ENCODE results near the gene IMPACT. TPM values are rescaled to one million over a fixed set of nuclear protein-coding genes. Genes with fewer than 3 reads are reported as not detected.

Gene IMPACT
- total and polyA plus RNA-seq, 2 of the 8 experiments (the other 6 are each of a cell fraction or from before 2014, with no cell fraction given), result 31.1 to 44.6 TPM

GRCh38 chr18:24456549-24456948 is 30.1 kb downstream of the IMPACT start:
- H2BK20ac ChIP-seq (ENCODE audit: low read length), result no peak overlapping the region
- WGBS, 2 experiments (ENCODE audit: extremely low coverage in 1 of 2, insufficient coverage in 1 of 2, insufficient read length in 1 of 2, insufficient replicate concordance in 2 of 2, low coverage in 1 of 2, low lambda C conversion rate in 2 of 2, missing lambda C conversion rate in 1 of 2), result 91% methylated on average over 4 of the region's 4 CpGs; no CpG with 5 or more reads in 1 of the 2 experiments
- FAIRE-seq, result no peak
- no peaks in the 10 kb centered on the region for H3K79me2 ChIP-seq (ENCODE audit: control insufficient read depth in 1 of 2, insufficient read depth in 2 of 2, low read length in 2 of 2)
- H3K9me3 ChIP-seq (ENCODE audit: insufficient read depth in 2 of 2, low read depth in 1 of 2, low read length in 1 of 2), result no peaks in the 10 kb centered on the region
- TF ChIP-seq RBBP5 (IDR thresholded peaks at IDR 0.05; ENCODE audit: borderline replicate concordance, low read depth, low read length) (no peak), RAD21 (IDR thresholded peaks at IDR 0.05 in 1 of 2, conservative IDR thresholded peaks at IDR 0.05 in 1 of 2; ENCODE audit: low read depth in 2 of 2, low read length in 2 of 2) (no peak), CTBP2 (IDR thresholded peaks at IDR 0.05; ENCODE audit: borderline replicate concordance, insufficient read depth, insufficient read length, low read length) (no peak), NANOG (IDR thresholded peaks at IDR 0.05; ENCODE audit: insufficient read depth, low read depth, low read length, poor library complexity, severe bottlenecking) (no peak), NRF1 (IDR thresholded peaks at IDR 0.05; ENCODE audit: low read depth, low read length) (no peak), JUN (IDR thresholded peaks at IDR 0.05; ENCODE audit: low read depth, low read length) (no peak)
- H3K4ac ChIP-seq (replicated peaks; ENCODE audit: insufficient read length, low read depth, low read length), result no peak overlapping the region
- H3K9ac ChIP-seq (replicated peaks in 1 of 4; ENCODE audit: extremely low read depth in 1 of 4, low read depth in 3 of 4, low read length in 3 of 4), result no peak overlapping the region
- H3K23me2 ChIP-seq (ENCODE audit: low read depth, low read length), result no peaks in the 10 kb centered on the region
- no peak overlapping the region for H4K5ac ChIP-seq (ENCODE audit: insufficient read length, low read depth, low read length)
- H4K8ac ChIP-seq (ENCODE audit: extremely low read depth, insufficient read depth, low read length), result no peak overlapping the region
- CTCF ChIA-PET (ENCODE audit: partially characterized antibody), result no interaction called here
- no peaks in the 10 kb centered on the region for H3K4me1 ChIP-seq (replicated peaks in 1 of 4; ENCODE audit: control insufficient read depth in 3 of 4, insufficient read depth in 4 of 4, low read length in 3 of 4)
- H3K27me3 ChIP-seq (replicated peaks in 1 of 4; ENCODE audit: control insufficient read depth in 3 of 4, extremely low read depth in 1 of 4, insufficient read depth in 3 of 4, low read length in 3 of 4), result no peaks in the 10 kb centered on the region
- no peak overlapping the region for H3K56ac ChIP-seq (replicated peaks; ENCODE audit: insufficient read length, low read depth, low read length)
- H3K14ac ChIP-seq (ENCODE audit: insufficient read length), result no peak overlapping the region
- H2BK120ac ChIP-seq (replicated peaks; ENCODE audit: low read depth, low read length), result no peak overlapping the region
- DNase-seq (ENCODE audit: low read depth in 1 of 2, low spot score in 2 of 2), result no peak
- no peak overlapping the region for H3K27ac ChIP-seq (ENCODE audit: low read depth, low read length)
- H2BK12ac ChIP-seq (ENCODE audit: low read depth, low read length), result no peak overlapping the region
- H2AFZ ChIP-seq (ENCODE audit: low read length), result no peak overlapping the region
- POLR2A ChIA-PET (ENCODE audit: partially characterized antibody), result interaction anchor here (0.7 to 1.8 kb wide), 2 partner anchors 10 to 1003 kb away, joined by 3 to 4 read pairs; partner anchors contain the start of gene RIOK3
- H3K79me1 ChIP-seq (ENCODE audit: low read depth, low read length), result no peaks in the 10 kb centered on the region
- H2BK15ac ChIP-seq (ENCODE audit: low read length), result no peak overlapping the region
- no peak overlapping the region for H3K4me3 ChIP-seq (ENCODE audit: extremely low read depth in 1 of 4, insufficient read depth in 2 of 4, low read depth in 3 of 4, low read length in 4 of 4)
- H2AK5ac ChIP-seq (ENCODE audit: low read depth, low read length), result no peak overlapping the region
- H3K4me2 ChIP-seq (ENCODE audit: insufficient read depth in 1 of 2, low read depth in 2 of 2, low read length in 2 of 2), result no peak overlapping the region
- peaks cover 0 to under 1% of the 10 kb centered on the region in 2 experiments for H4K20me1 ChIP-seq (replicated peaks in 1 of 2; ENCODE audit: control insufficient read depth in 1 of 2, insufficient read depth in 2 of 2, low read length in 2 of 2)
- no peak overlapping the region for H4K91ac ChIP-seq (replicated peaks; ENCODE audit: insufficient read length, low read length)
- no peak overlapping the region for H3K23ac ChIP-seq (ENCODE audit: insufficient read length)
- peaks cover 0 to 3% (median 0%) of the 10 kb centered on the region in 4 experiments; a peak in 2 of 8 replicates for H3K36me3 ChIP-seq (ENCODE audit: control insufficient read depth in 2 of 4, insufficient read depth in 4 of 4, low read length in 3 of 4)
- H3K18ac ChIP-seq (ENCODE audit: extremely low read depth, low read length), result no peak overlapping the region
- no peak overlapping the region for H2BK5ac ChIP-seq (ENCODE audit: low read depth, low read length)

All from H1 (cell line).